Keratinocyte (primary cell): ENCODE data around the gene MTOR. TPM values are rescaled to one million over a fixed set of nuclear protein-coding genes. Genes with fewer than 3 reads are reported as not detected.

ENCODE experiments used
- DNase-seq: peaks from one replicate; pipeline ENCODE4 v3.0.0-alpha.2; 2011; ENCODE audit warnings: low read depth, missing footprints, low spot score
- FAIRE-seq: peaks from 2 replicates; lab custom pipeline; 2011; peaks lifted over from hg19 to GRCh38; lab: Jason Lieb, UNC
- H2AFZ ChIP-seq: 2 replicates; pipeline ENCODE4 v1.6.0; 2012; ENCODE audit warnings: low read length, control low read depth, inconsistent platforms; ENCODE audit not compliant: control insufficient read depth
- H3K27ac ChIP-seq: 2 replicates; pipeline ENCODE4 v1.5.1; 2011; ENCODE audit warnings: low read length; ENCODE audit not compliant: control insufficient read depth, insufficient read depth
- H3K27me3 ChIP-seq: 3 replicates; pipeline ENCODE4 v1.6.0; 2011; ENCODE audit warnings: low read length; ENCODE audit not compliant: control insufficient read depth, insufficient read depth; ENCODE audit errors: extremely low read depth
- H3K36me3 ChIP-seq, 2 experiments: 2 replicates in 1 of 2; 3 replicates in 1 of 2; pipeline ENCODE4 v1.5.1; 2011; ENCODE audit warnings: low read length in 2 of 2, mild to moderate bottlenecking in 1 of 2; ENCODE audit not compliant: control insufficient read depth in 2 of 2, insufficient read depth in 2 of 2; ENCODE audit errors: extremely low read depth in 1 of 2
- H3K4me1 ChIP-seq: 3 replicates; pipeline ENCODE4 v1.5.1; 2011; ENCODE audit warnings: low read length; ENCODE audit not compliant: control insufficient read depth, insufficient read depth; ENCODE audit errors: extremely low read depth
- H3K4me2 ChIP-seq: 3 replicates; pipeline ENCODE4 v1.6.0; 2011; ENCODE audit warnings: low read depth, low read length; ENCODE audit not compliant: control insufficient read depth, insufficient read depth; ENCODE audit errors: extremely low read depth
- H3K4me3 ChIP-seq, 3 experiments: fragments of 200-600 bp in 1 of 3; sonication (generic) in 1 of 3; 2 replicates in 2 of 3; 3 replicates in 1 of 3; pipeline ENCODE4 v1.5.1; 2011 to 2016; ENCODE audit warnings: low read length in 3 of 3, mild to moderate bottlenecking in 3 of 3, control low read depth in 2 of 3, inconsistent platforms in 1 of 3, low read depth in 1 of 3, mixed read lengths in 1 of 3, mixed run types in 1 of 3, moderate library complexity in 1 of 3; ENCODE audit not compliant: control insufficient read depth in 2 of 3, insufficient read depth in 2 of 3; ENCODE audit errors: extremely low read depth in 1 of 3
- H3K79me2 ChIP-seq: 2 replicates; pipeline ENCODE4 v1.6.0; 2012; ENCODE audit warnings: low read length; ENCODE audit not compliant: control insufficient read depth, insufficient read depth
- H3K9ac ChIP-seq: 3 replicates; pipeline ENCODE4 v1.6.0; 2011; ENCODE audit warnings: low read length; ENCODE audit not compliant: control insufficient read depth, insufficient read depth; ENCODE audit errors: extremely low read depth
- H3K9me1 ChIP-seq: 3 replicates; pipeline ENCODE4 v1.6.0; 2011; ENCODE audit warnings: low read length; ENCODE audit not compliant: control insufficient read depth, insufficient read depth; ENCODE audit errors: extremely low read depth
- H3K9me3 ChIP-seq: 2 replicates; pipeline ENCODE4 v1.5.1; 2012; ENCODE audit warnings: low read depth, low read length; ENCODE audit not compliant: control insufficient read depth
- H4K20me1 ChIP-seq: 3 replicates; pipeline ENCODE4 v1.6.0; 2011; ENCODE audit warnings: low read length; ENCODE audit not compliant: control insufficient read depth, insufficient read depth; ENCODE audit errors: extremely low read depth
- CTCF ChIP-seq, 3 experiments: IDR thresholded peaks in 1 of 3; conservative IDR thresholded peaks in 1 of 3; optimal IDR thresholded peaks in 1 of 3; 2 replicates in 2 of 3; 3 replicates in 1 of 3; pipeline versions ENCODE3 to v1.5.1; 2011; ENCODE audit warnings: low read length in 3 of 3, mild to moderate bottlenecking in 3 of 3, moderate library complexity in 2 of 3, control low read depth in 1 of 3, inconsistent platforms in 1 of 3; ENCODE audit not compliant: insufficient read depth in 2 of 3; ENCODE audit errors: extremely low read depth in 1 of 3
- EZH2 ChIP-seq: IDR thresholded peaks from one replicate; pipeline ENCODE4 v1.6.1; 2012; ENCODE audit warnings: inconsistent platforms, mild to moderate bottlenecking, low read length, moderate library complexity
- dilution Hi-C: fragments of 300-500 bp; cut with MboI; formaldehyde crosslinking; loops from one replicate; pipeline ENCODE4 v1.7.0; 2020; ENCODE audit warnings: low sequenced_read_pairs; ENCODE audit not compliant: extremely low pct_ligation_motif_present
- polyA plus RNA-seq, 5 experiments: library from polyadenylated mRNA; depleted of rRNA in 3 of 5; stranded (reverse) in 3 of 5; stranded (forward) in 1 of 5; unstranded in 1 of 5; fragments of >200 nt; gene quantifications; 1 replicate in 1 of 5; 2 replicates in 3 of 5; 3 replicates in 1 of 5; pipeline versions ENCODE4 v1.2.1 to v1.2.3, GENCODE V29; 2011 to 2012; ENCODE audit warnings: missing spikeins in 2 of 5, low read depth in 1 of 5, low replicate concordance in 1 of 5

MTOR gene
- polyA plus RNA-seq, 1 donor (not counting 4 experiments of a cell fraction or from before 2014, with no cell fraction given), result 31.5 TPM

- Histone ChIP-seq H2AFZ (no peak overlapping the region), H4K20me1 (no peaks in the 10 kb centered on the region), H3K4me3 (no peak overlapping the region), H3K79me2 (no peaks in the 10 kb centered on the region), H3K4me2 (no peak overlapping the region), H3K9ac (no peak overlapping the region), H3K27ac (no peak overlapping the region), H3K9me3 (no peaks in the 10 kb centered on the region), H3K36me3 (peaks cover 12 to 19% of the 10 kb centered on the region in 2 experiments), H3K27me3 (no peaks in the 10 kb centered on the region), H3K9me1 (peaks cover 5% of the 10 kb centered on the region), H3K4me1 (peaks cover 27% of the 10 kb centered on the region)
- dilution Hi-C loops, result no loop called here
- no peak for FAIRE-seq
- DNase-seq, result no peak
- TF ChIP-seq CTCF (optimal IDR thresholded peaks at IDR 0.05 in 1 of 3, IDR thresholded peaks at IDR 0.05 in 1 of 3, conservative IDR thresholded peaks at IDR 0.05 in 1 of 3; ENCODE audit: extremely low read depth in 1 of 3, insufficient read depth in 2 of 3, low read length in 3 of 3) (no peak), EZH2 (no peak)
These were observed 124.3 kb downstream of the MTOR start for GRCh38 chr1:11138029-11138428.

GRCh38 chr1:11134898-11135266, 127.5 kb downstream of the MTOR start:
- Histone ChIP-seq H3K4me3 (no peak overlapping the region), H3K4me1 (peaks cover 27% of the 10 kb centered on the region), H3K9me3 (no peaks in the 10 kb centered on the region), H3K9ac (no peak overlapping the region), H2AFZ (no peak overlapping the region), H3K9me1 (peaks cover 5% of the 10 kb centered on the region), H3K79me2 (no peaks in the 10 kb centered on the region), H3K4me2 (no peak overlapping the region), H3K36me3 (peaks cover 27 to 30% of the 10 kb centered on the region in 2 experiments), H3K27me3 (no peaks in the 10 kb centered on the region), H4K20me1 (no peaks in the 10 kb centered on the region), H3K27ac (no peak overlapping the region)
- TF ChIP-seq CTCF (optimal IDR thresholded peaks at IDR 0.05 in 1 of 3, IDR thresholded peaks at IDR 0.05 in 1 of 3, conservative IDR thresholded peaks at IDR 0.05 in 1 of 3; ENCODE audit: extremely low read depth in 1 of 3, insufficient read depth in 2 of 3, low read length in 3 of 3) (no peak), EZH2 (no peak)
- dilution Hi-C loops, result no loop called here
- DNase-seq (no peak), FAIRE-seq (no peak)
